DMS 273 (cell line): ENCODE data around the gene CCDC92.

ENCODE experiments used
- DNase-seq: peaks from one replicate; lab custom pipeline; 2025; ENCODE audit not compliant: unreplicated experiment; lab: John Stamatoyannopoulos, UW

Gene CCDC92

GRCh38 chr12:124002654-124003053 lies 30.0 kb upstream of the CCDC92 start:
- no peak for DNase-seq

- DNase-seq, result no peak
Measured at GRCh38 chr12:124002021-124002644, 29.5 kb upstream of the CCDC92 start.

DNA sequence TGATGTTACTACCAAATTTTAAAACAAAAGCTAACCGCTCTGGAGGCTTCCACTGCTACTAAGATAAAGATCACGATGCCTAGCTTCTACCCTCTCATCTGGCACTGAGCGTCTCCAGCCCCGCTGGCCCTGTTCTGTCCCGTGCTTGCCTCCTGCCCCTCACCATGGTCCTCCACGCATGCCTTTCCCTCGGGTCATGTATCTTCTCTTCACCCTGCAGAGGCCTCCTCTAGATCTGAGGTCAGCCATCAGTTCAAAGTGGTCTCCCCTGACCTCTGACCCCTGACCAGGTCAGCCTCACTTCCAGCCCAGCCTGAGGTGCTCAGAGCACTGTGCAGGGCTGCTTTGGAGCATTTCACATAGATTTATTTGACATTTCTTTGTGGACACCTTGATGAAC lies 28.7 kb upstream of the CCDC92 start:
- no peak for DNase-seq

DNA sequence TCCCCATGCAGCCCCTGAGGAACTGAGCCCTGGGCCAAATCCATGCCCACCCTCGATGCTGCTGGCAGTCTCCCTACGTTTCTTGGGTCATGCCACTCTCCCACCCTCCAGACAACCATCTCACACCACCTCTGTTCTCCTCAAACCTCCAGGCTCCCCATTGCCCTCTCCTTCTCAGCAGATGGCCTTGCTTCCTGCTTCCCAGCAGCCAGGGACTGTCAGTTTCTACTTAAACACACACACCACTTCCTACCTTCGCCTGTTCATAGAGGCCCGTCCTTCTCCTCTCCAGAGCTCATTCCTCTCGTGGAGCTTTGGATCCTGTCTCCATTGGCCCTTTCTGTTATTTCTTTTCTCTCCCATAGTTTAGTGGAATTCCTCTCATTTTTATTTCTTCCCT lies 27.5 kb upstream of the CCDC92 start:
- no peak for DNase-seq

DNA sequence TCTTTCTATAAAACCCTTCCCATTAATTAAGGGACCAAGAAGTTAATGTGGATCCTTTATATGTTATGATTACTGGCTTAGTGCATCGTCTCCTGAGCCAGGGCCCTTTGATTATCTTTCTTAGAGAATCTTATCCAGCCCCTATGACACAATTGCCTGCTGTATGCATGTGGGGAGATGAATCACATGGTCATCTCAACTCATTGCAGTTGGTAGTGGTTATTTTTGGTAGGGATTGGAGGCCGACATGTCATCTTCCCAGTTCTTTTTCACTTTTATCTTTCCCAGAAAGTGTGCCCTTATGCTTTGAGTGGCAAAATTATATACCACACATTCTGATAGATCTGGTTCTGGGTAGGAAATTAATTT lies 26.3 kb upstream of the CCDC92 start:
- DNase-seq, result no peak

GRCh38 chr12:123998344-123998990 lies 25.8 kb upstream of the CCDC92 start:
- DNase-seq, result no peak

- no peak for DNase-seq
Measured at GRCh38 chr12:123997908-123998307, 25.3 kb upstream of the CCDC92 start.

GRCh38 chr12:123997033-123997822 lies 24.6 kb upstream of the CCDC92 start:
- DNase-seq, result no peak

GRCh38 chr12:123996581-123996980 lies 23.9 kb upstream of the CCDC92 start:
- DNase-seq, result no peak

DNA sequence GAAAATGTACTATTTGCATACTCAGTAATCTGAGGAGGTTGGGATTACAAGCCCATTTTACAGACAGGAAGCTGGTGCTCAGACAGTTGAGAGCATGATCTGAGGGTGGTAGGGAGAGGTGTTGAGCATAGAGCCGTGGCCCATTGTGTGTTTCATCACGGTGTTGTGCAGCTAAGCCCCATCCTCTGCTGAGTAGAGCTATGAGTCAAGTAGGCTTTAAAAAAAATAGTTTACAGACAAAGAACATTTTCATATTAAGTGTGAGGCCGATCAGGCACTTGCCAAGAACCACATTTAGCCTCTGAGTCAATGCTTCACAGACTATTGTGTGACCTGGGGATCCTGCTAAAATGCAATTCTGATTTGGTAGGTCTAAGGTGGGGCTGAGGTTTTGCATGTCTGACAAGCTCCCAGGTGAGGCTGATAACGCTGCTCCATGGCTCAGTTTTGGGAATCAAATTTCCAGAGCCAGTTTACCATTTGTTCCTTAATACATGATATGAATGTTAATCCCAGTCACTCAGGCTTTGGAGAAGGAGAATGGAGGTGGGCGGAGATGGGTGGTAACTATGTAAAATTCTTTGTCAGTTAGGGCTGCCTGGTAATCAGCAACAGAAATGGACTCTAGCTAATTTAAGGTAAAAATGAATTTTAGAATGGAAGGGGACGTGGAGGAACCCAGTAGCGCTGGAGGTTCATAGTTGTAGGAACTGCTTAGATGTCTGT lies 22.6 kb upstream of the CCDC92 start:
- no peak for DNase-seq

- DNase-seq, result no peak
Measured at GRCh38 chr12:123992118-123992825, 19.6 kb upstream of the CCDC92 start.

GRCh38 chr12:123991372-123991951 lies 18.8 kb upstream of the CCDC92 start:
- no peak for DNase-seq

DNA sequence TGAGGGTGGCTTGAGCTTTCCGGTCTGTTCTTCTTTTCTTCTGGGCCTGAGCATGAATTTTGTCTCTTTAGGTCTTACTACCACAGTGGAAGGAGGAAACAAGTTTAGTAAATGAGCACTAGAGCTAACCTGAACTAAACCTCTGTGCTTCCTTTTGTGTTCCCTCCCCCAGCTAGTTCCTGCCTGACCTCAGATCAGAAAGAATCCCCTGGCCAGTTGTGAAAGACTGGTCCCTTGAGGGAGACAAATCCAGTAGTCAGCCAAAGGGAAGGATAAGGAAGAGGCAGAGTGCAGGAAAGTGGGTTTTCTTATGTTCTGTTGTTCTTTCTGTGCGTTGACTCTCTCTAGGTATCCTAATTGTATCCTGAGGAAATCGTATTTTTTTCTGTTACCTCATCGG lies 17.9 kb upstream of the CCDC92 start:
- DNase-seq, result no peak

GRCh38 chr12:123989753-123990152 lies 17.1 kb upstream of the CCDC92 start:
- DNase-seq, result no peak

DNA sequence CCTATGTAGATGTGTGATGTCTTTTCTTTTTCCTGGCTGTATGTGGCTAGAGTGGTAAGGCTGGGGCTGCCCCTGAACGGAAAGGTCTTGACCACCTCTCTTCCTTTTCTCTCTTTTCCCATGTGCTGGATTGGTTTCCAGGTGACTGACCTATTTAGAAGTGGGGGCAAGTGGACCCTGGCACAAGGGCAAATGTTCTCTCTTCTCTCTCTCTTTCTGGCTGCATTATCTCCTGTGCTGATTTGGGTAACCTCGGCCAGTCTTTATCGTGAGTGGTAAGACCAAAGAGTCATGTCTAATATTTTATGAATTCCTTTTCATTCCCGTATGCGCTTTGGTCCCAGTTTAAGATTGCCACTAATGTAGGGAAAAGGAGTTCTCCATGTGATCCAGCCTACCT lies 16.5 kb upstream of the CCDC92 start:
- DNase-seq, result no peak

DNA sequence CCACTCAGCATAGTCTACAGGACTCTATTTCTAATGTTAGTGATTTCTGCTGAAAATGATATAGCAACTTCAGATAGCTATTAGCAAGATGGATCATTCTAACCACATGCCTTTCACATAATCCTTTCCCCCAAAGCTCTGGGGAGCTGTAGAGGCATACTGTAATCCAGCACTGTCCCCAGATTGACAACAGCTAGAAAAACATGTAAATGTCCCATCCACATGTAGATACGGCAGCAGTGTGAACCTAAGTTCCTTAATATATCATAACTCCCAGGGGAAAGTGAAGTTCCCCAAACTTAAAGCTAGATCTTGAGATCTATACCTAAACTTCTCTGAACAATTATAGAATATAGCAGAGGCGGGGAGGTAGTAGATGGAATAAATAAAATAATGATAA lies 14.4 kb upstream of the CCDC92 start:
- no peak for DNase-seq

- no peak for DNase-seq
Measured at GRCh38 chr12:123986374-123986965, 13.8 kb upstream of the CCDC92 start.

- DNase-seq, result no peak
Measured at GRCh38 chr12:123984903-123985302, 12.3 kb upstream of the CCDC92 start.

DNA sequence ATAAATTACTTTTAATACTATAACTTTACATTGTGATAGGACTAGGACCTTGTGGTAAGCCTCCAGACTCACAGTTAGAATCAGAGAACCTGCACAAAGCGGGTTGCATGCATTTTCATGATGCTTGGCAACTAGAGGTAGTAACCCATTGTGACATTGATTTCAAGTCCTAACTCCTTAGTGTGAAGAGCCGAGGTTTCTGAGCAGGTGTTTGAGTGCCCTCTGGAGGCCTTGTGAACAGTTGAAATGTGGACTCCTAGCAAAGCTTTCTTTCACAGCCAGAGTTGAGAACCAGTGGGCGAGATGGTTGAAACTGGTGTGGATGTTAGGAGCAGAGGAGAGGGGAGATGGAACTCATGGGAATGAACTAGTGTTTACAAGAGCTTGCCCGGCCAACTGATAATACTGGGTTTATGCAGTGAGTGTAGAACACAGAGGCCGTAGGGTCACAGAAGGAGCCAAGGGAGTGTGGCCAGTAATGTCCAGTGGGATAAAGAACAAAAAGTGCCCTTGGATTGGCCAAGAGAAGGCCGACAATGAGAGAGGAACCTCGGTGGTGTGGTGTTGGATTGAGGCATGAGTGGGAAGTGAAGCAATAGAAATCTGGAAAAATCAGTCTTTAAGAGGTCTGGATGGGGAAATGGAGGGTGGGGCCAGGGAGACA lies 11.3 kb upstream of the CCDC92 start:
- peak; percentile 66 for DNase-seq

DNA sequence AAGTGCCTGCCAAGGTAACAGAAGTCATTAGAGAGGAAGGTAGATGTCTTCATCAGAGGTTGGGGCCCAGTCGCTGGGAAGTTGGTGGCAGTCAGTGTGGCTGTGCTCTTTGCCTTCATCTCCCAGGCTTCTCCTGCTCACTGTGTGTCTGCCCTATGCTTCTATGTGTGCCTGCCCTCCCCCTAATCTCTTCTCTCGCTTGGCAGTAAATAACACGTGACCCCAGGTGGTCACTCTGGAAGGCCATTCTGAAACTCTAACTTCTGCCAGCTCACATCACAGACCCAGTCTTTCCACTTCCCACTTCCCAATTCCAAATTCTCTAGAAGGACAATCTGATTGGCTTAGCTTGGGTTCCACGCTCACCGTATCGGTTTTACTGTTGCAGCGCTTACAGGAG lies 9.6 kb upstream of the CCDC92 start:
- no peak for DNase-seq
